ENCODE data around the gene FAM240B. TPM values are rescaled to one million over a fixed set of nuclear protein-coding genes. Genes with fewer than 3 reads are reported as not detected.

FAM240B gene
- total and polyA plus RNA-seq, 2 of the 8 experiments (the other 6 are each of a cell fraction or from before 2014, with no cell fraction given) = not detected

- TF ChIP-seq CHD7 (IDR thresholded peaks at IDR 0.05; ENCODE audit: insufficient replicate concordance, low read length) = no peak
- TF ChIP-seq CHD1 (IDR thresholded peaks at IDR 0.05; ENCODE audit: low read depth, low read length) = no peak
- TF ChIP-seq BCL11A (IDR thresholded peaks at IDR 0.05; ENCODE audit: low read depth in 2 of 2, low read length in 2 of 2) = no peak
These were observed 14.0 kb downstream of the FAM240B start (continued) for GRCh38 chr9:38705917-38706316.

Data from H1 (cell line).